ENCODE measurements around the gene JPT2. TPM values are rescaled to one million over a fixed set of nuclear protein-coding genes. Genes with fewer than 3 reads are reported as not detected.
A peak's percentile ranks its signal among the peaks of the same experiment; 100 is the strongest.

Gene JPT2
- polyA plus RNA-seq, 2 of the 4 experiments (the other 2 are of a cell fraction) = 97.6 to 139 TPM

DNA sequence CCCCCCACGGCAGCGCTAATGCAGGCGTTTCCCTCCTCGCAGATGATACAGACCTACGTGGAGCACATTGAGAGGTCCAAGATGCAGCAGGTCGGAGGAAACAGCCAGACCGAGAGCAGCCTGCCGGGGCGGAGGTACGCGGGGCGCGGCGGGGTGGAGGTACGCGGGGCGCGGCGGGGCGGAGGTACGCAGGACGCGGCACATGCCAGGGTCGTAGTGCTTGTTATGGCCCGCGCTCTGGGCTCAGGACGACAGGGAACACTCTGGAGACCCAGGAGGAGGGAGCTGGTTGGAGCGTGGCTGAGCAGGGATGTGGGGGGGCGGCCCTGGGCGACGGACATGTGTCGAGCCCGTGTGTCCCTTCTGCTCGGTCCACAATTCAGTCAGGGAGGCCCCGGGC, 51.4 kb downstream of the JPT2 start:
- Histone ChIP-seq H3K4me1 (no peaks in the 10 kb centered on the region), H3K27ac (no peak overlapping the region), H3K4me3 (no peak overlapping the region), H3K4me2 (no peak overlapping the region), H3K9me3 (no peaks in the 10 kb centered on the region; the same call in 2 of the 3 replicates)
- ChIA-PET CTCF (interaction anchor here (0.9 to 6.8 kb wide), 3 partner anchors 15 to 34 kb away, joined by 3 to 34 read pairs (median 9); partner anchors contain the start of gene MAPK8IP3), POLR2A (no interaction called here)
- FAIRE-seq = no peak
- DNase-seq (ENCODE audit: low read depth in 1 of 2, low spot score in 1 of 2) = no peak
- TF ChIP-seq POLR2A (IDR thresholded peaks at IDR 0.05; ENCODE audit: low read length) (no peak), HOXA7 (CRISPR knock-in tag; IDR thresholded peaks at IDR 0.05) (no peak), FOSL2 (IDR thresholded peaks at IDR 0.05) (no peak), FOSL2 (CRISPR knock-in tag; IDR thresholded peaks at IDR 0.05) (no peak), KDM5A (IDR thresholded peaks at IDR 0.05) (no peak), HMGXB4 (CRISPR knock-in tag; IDR thresholded peaks at IDR 0.05; ENCODE audit: borderline replicate concordance) (no peak), SMC3 (IDR thresholded peaks at IDR 0.05) (no peak)
- no peak for ATAC-seq
- WGBS (ENCODE audit: missing lambda C conversion rate) = 92% methylated on average over 23 of the region's 35 CpGs

DNA sequence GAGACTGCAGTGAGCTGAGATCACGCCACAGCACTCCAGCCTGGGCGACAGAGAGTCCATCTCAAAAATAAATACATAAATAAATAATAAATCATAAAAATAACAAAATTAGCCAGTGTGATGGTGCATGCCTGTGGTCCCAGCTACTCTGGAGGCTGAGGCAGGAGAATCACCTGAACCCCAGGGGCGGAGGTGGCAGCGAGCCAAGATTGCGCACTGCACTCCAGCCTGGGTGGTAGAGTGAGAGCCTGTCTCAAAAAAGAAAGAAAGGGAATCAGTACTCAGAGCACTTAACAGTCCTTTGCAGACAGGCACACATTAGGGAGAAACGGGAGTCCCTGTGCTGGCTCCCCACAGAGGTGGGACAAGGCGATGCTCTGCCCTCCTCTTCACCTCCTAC, 53.0 kb downstream of the JPT2 start:
- POLR2A ChIA-PET = no interaction called here
- WGBS (ENCODE audit: missing lambda C conversion rate) = 93% methylated on average over 7 of the region's 7 CpGs
- H3K4me2 ChIP-seq = no peak overlapping the region
- no peak overlapping the region for H3K4me3 ChIP-seq
- DNase-seq (ENCODE audit: low read depth in 1 of 2, low spot score in 1 of 2) (no peak), ATAC-seq (0 out of 6 replicates have a peak, but pooled peaks of 1 of the 2 experiments have one; percentile 28), FAIRE-seq (no peak)
- H3K9me3 ChIP-seq = peaks cover 4% of the 10 kb centered on the region; the same call in 1 of the 3 replicates
- CTCF ChIA-PET = interaction anchor here (2.0 to 6.8 kb wide), 2 partner anchors 14 to 24 kb away, joined by 9 to 34 read pairs; partner anchors contain the start of gene MAPK8IP3
- H3K4me1 ChIP-seq = no peaks in the 10 kb centered on the region
- no peak overlapping the region for H3K27ac ChIP-seq
- TF ChIP-seq SMC3 (IDR thresholded peaks at IDR 0.05) (no peak), NR3C1 (IDR thresholded peaks at IDR 0.05) (no peak), CTCF (IDR thresholded peaks at IDR 0.05) (no peak), ZC3H11A (IDR thresholded peaks at IDR 0.05) (no peak), NFE2L2 (conservative IDR thresholded peaks at IDR 0.05; ENCODE audit: low read length) (no peak), ZFP36 (IDR thresholded peaks at IDR 0.05; ENCODE audit: borderline replicate concordance, partially characterized antibody) (no peak), HEYL (CRISPR knock-in tag; IDR thresholded peaks at IDR 0.05) (no peak), NPAS2 (CRISPR knock-in tag; IDR thresholded peaks at IDR 0.05; ENCODE audit: borderline replicate concordance) (no peak), POLR2AphosphoS2 (conservative IDR thresholded peaks at IDR 0.05; ENCODE audit: low read length) (no peak), RNF2 (IDR thresholded peaks at IDR 0.05; ENCODE audit: borderline replicate concordance, low read depth) (no peak), RCOR1 (IDR thresholded peaks at IDR 0.05; ENCODE audit: low read depth, low read length) (no peak), POLR2A (IDR thresholded peaks at IDR 0.05; ENCODE audit: low read length) (no peak), MAFK (IDR thresholded peaks at IDR 0.05; ENCODE audit: partially characterized antibody) (no peak), HOXB5 (CRISPR knock-in tag; IDR thresholded peaks at IDR 0.05) (no peak)
- TF ChIP-seq, protein P1, sequence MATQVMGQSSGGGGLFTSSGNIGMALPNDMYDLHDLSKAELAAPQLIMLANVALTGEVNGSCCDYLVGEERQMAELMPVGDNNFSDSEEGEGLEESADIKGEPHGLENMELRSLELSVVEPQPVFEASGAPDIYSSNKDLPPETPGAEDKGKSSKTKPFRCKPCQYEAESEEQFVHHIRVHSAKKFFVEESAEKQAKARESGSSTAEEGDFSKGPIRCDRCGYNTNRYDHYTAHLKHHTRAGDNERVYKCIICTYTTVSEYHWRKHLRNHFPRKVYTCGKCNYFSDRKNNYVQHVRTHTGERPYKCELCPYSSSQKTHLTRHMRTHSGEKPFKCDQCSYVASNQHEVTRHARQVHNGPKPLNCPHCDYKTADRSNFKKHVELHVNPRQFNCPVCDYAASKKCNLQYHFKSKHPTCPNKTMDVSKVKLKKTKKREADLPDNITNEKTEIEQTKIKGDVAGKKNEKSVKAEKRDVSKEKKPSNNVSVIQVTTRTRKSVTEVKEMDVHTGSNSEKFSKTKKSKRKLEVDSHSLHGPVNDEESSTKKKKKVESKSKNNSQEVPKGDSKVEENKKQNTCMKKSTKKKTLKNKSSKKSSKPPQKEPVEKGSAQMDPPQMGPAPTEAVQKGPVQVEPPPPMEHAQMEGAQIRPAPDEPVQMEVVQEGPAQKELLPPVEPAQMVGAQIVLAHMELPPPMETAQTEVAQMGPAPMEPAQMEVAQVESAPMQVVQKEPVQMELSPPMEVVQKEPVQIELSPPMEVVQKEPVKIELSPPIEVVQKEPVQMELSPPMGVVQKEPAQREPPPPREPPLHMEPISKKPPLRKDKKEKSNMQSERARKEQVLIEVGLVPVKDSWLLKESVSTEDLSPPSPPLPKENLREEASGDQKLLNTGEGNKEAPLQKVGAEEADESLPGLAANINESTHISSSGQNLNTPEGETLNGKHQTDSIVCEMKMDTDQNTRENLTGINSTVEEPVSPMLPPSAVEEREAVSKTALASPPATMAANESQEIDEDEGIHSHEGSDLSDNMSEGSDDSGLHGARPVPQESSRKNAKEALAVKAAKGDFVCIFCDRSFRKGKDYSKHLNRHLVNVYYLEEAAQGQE (IDR thresholded peaks at IDR 0.05) = no peak
